BJ (cell line): ENCODE results near the gene MYO9B. TPM values are rescaled to one million over a fixed set of nuclear protein-coding genes. Genes with fewer than 3 reads are reported as not detected.

Experiments
- CTCF ChIA-PET: fragments of 350-600 bp; formaldehyde crosslinking; extraction: SDS; loops from one replicate; lab custom pipeline; 2021; ENCODE audit warnings: antibody characterized with exemption, inconsistent platforms; lab: Yijun Ruan, JAX
- POLR2A ChIA-PET: fragments of 300-600 bp; sonication (Branson Sonifier 250); formaldehyde crosslinking; extraction: SDS; loops from one replicate; lab custom pipeline; 2021; ENCODE audit warnings: antibody characterized with exemption; lab: Charles Lee
- DNase-seq: peaks from one replicate; pipeline ENCODE4 v3.0.0-alpha.2; 2011; ENCODE audit warnings: low read depth
- H3K27me3 ChIP-seq: 2 replicates; pipeline ENCODE4 v1.6.0; 2011; ENCODE audit warnings: low read length; ENCODE audit not compliant: control insufficient read depth, insufficient read depth
- H3K36me3 ChIP-seq: 2 replicates; pipeline ENCODE4 v1.5.1; 2011; ENCODE audit warnings: low read length; ENCODE audit not compliant: control insufficient read depth, insufficient read depth
- H3K4me3 ChIP-seq: 2 replicates; pipeline ENCODE4 v1.5.1; 2011; ENCODE audit warnings: low read depth, mild to moderate bottlenecking, control low read depth, low read length
- CTCF ChIP-seq: IDR thresholded peaks from 2 replicates; pipeline ENCODE4 v1.5.1; 2011; ENCODE audit warnings: low read depth, mild to moderate bottlenecking, control low read depth, inconsistent platforms, low read length, moderate library complexity; ENCODE audit not compliant: insufficient read depth
- polyA plus RNA-seq: library from polyadenylated mRNA; depleted of rRNA; stranded (reverse); fragments of >200 nt; gene quantifications from 2 replicates; pipeline ENCODE4 v1.2.3, GENCODE V29; 2011

The MYO9B gene
- polyA plus RNA-seq, 1 experiment = 40.8 TPM

DNA sequence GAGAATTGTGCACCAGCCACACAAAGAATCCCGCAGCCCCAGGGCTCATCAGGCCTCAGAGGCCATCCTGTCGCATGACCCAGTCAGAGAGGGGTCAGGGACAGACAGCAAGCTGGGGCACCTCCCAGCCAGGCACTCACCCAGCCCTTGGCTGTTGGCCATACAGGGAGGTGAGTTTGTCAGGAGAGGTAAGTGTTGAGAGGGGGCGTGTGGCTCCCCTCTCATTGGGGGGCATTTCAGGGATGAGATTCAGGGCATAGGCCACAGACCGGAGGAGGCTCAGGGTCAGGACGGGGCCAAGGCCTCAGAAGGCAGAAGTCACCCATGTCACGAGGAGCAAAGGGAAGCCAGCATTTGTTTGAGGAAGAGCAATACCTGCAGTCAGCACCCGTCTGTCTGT lies 37.1 kb downstream of the MYO9B start:
- H3K27me3 ChIP-seq = no peaks in the 10 kb centered on the region
- POLR2A ChIA-PET = no interaction called here
- no peak for DNase-seq
- H3K36me3 ChIP-seq = peaks cover 19% of the 10 kb centered on the region
- no peak for TF ChIP-seq CTCF
- CTCF ChIA-PET = interaction anchor here (0.8 kb wide), 1 partner anchor 44 kb away, joined by 3 read pairs; no protein-coding TSS in a partner anchor
- H3K4me3 ChIP-seq = no peak overlapping the region

DNA sequence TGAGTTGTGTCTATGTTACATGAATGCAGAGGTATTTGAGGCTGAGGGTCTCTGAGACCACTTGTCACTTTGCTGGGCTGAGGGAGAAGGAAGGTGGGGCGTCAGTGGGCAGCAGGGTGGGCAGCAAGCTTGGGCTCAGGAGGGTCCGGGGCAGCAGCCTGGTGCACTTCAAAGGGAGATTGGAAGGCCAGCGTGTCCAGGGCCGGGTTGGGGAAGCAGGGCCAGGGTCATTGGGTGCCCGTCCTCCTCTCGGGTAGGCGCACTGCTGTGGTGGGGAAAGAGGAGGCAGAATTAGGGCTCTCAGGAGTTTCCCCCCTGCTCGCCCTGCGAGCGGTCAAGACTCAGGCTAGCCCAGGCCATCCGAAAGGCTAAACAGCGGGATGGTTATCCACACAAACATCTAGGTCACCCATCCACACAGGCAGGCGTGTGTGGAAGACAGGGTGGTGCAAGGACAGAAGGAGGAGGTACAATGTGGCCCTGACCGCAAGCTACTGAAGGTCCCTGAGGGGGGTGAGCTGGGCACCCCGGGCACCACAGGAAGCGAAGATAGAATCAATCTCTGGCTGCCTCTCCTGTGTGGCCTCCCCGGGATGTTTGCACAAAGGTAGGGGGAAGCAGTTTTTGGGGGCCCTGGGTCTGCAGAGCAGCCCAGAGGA lies 37.7 kb downstream of the MYO9B start:
- ChIA-PET CTCF (interaction anchor here (0.8 kb wide), 1 partner anchor 44 kb away, joined by 3 read pairs; no protein-coding TSS in a partner anchor), POLR2A (no interaction called here)
- H3K36me3 ChIP-seq = peaks cover 19% of the 10 kb centered on the region

GRCh38 chr19:17114414-17114831 lies 38.8 kb downstream of the MYO9B start:
- H3K36me3 ChIP-seq = peaks cover 19% of the 10 kb centered on the region
- DNase-seq = no peak
- CTCF ChIA-PET = no interaction called here
- no peaks in the 10 kb centered on the region for H3K27me3 ChIP-seq
- H3K4me3 ChIP-seq = no peak overlapping the region
- no peak for TF ChIP-seq CTCF
- POLR2A ChIA-PET = no interaction called here

More for the DNA sequence above, 37.7 kb downstream of the MYO9B start:
- H3K27me3 ChIP-seq = no peaks in the 10 kb centered on the region
- H3K4me3 ChIP-seq = no peak overlapping the region
- TF ChIP-seq CTCF = no peak
- no peak for DNase-seq

DNA sequence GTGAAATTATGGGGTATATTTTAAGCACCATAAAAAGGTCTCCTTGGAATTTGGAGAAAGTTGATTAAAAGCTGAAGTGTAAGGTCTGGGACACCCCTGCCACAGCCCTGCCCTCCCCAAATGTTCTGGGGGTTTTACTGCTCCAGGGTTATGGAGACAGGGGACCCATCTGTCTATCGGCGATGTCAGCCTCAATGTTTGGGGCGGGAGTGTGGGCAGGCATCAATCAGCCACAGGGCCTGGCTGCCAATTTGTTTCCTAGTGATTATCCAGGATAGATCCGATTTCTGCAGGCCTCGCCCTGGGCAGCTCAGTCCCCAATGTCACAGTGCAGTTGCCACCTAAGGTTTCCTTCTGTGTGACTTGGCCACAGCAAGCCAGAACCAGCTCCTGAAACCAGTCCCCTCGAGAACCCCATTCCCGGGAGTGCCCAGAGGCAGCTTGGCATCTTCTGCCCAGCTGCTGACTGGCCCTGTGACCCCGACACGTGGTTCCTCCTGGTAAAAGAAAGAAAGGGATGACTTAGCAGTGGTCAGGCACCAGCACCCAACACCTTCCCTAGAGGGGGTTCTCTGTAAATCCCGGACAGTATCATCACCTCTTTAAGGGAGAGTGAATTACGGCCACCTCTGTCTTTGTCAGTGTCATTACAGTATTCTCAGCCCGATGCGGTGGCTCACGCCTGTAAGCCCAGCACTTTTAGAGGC lies 41.6 kb downstream of the MYO9B start:
- H3K36me3 ChIP-seq = peaks cover 6% of the 10 kb centered on the region
- DNase-seq = no peak
- CTCF ChIA-PET = interaction anchor here (1.4 kb wide), 1 partner anchor 8 kb away, joined by 5 read pairs; no protein-coding TSS in a partner anchor
- POLR2A ChIA-PET = no interaction called here
- H3K4me3 ChIP-seq = no peak overlapping the region
- no peak for TF ChIP-seq CTCF
- no peaks in the 10 kb centered on the region for H3K27me3 ChIP-seq

- ChIA-PET POLR2A (no interaction called here), CTCF (no interaction called here)
- no peak for TF ChIP-seq CTCF
- H3K36me3 ChIP-seq = no peaks in the 10 kb centered on the region; the same call in 1 of the 2 replicates
- no peak overlapping the region for H3K4me3 ChIP-seq
- H3K27me3 ChIP-seq = no peaks in the 10 kb centered on the region
- no peak for DNase-seq
Observed at GRCh38 chr19:17118957-17119356, 43.4 kb downstream of the MYO9B start.
